Measurements from ENCODE around the gene LOXHD1.

LOXHD1 gene

DNA sequence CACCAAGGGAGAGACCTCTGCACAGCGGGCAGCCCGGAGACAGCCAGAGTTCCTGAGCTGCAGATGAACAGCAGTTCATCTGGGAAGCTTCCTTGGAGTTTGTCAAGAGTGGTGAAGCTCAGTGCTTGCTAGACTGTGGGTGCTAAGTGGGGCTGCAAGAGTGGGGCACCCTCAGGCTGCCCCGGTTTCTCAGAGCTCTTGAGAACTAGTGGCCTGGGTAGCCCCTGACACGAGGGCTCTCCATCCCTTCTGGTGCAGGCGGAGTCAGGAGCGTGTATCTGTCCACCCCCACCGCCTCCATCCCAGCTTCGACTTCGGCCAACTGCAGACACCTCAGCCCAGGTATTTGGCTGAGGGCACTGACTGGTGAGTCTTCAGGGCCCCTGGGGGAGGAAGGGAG, 222.0 kb downstream of the LOXHD1 start:
- no peak overlapping the region for H3K4me3 ChIP-seq (ENCODE audit: low read length)
- DNase-seq (ENCODE audit: low read depth, low spot score) = no peak

GRCh38 chr18:46434629-46435028, 222.4 kb downstream of the LOXHD1 start:
- H3K4me3 ChIP-seq (ENCODE audit: low read length) = no peak overlapping the region
- no peak for DNase-seq (ENCODE audit: low read depth, low spot score)

DNA sequence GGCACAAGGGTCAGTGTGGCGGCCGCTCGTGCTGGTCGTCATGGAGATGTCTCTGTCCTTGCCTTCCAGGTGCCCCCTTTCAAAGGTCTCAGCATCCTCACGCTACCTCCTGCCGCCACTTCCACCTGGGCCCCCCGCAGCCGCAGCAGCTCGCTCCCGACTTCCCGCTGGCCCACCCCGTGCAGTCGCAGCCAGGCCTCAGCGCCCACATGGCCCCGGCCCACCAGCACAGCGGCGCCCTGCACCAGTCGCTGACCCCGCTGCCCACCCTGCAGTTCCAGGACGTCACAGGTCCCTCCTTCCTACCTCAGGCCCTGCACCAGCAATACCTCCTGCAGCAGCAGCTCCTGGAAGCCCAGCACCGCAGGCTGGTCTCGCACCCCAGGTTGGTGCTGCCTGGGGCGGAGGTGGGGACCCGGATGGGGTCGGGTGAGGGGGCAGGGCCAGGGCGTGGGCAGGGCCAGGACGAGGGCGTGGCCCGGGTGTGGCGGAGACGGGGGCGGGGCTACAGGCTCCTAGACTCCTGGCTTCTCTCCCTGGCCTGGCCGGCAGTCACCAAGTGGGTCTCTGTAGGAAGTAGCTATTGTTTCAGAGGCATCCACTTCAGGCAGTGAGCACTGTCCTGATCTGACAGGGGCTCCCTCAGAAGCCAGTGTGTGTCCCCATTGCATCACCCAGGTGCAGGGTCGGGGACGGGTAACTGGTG, 223.7 kb downstream of the LOXHD1 start:
- no peak for DNase-seq (ENCODE audit: low read depth, low spot score)
- H3K4me3 ChIP-seq (ENCODE audit: low read length) = no peak overlapping the region

GRCh38 chr18:46431522-46432171, 225.4 kb downstream of the LOXHD1 start:
- no peak overlapping the region for H3K4me3 ChIP-seq (ENCODE audit: low read length)
- DNase-seq (ENCODE audit: low read depth, low spot score) = no peak

DNA sequence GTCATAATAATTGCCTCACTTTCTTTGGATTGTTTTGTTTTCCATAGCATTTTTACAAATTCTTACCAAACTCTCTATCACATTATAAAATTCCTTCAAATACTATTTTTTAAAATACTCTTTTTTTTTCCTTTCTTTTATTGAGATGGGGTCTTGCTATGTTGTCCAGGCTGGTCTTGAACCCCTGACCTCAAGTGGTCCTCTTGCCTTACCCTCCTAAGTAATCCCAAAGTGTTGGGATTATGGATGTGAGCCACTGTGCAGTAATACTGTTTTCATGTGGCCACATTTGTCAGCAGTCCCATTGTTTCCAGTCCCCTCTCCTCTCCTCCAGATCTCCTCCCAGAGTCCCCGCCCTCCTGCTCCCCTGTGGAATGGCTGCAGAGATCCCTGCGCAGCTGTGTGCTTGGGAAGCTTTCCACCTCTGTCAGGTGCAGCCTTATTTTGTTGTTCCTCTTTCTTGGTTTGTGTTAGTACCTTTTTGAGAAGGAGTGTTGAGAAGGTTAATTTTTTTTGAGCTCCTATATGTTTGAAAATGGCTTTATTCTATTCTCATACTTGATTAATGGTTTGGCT, 227.3 kb downstream of the LOXHD1 start:
- DNase-seq (ENCODE audit: low read depth, low spot score) = no peak
- no peak overlapping the region for H3K4me3 ChIP-seq (ENCODE audit: low read length)

DNA sequence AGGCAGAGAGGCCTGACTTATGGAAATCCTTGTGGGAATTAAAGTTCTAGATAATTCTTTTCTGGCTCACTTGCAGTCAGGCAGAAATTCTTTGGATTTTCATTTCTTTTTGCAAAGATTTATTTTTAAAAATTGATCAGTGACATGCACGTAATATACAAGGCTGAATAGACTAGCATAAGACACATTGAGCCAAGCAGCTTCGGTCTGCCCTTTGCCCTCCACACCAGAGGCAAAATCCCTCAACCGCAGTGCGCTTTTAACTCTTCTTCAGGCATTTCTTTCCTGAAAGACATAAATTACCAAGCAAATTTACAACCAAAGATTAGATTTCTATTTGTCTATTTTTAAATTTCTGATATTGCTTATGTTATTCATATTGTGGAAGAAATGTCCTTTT, 227.9 kb downstream of the LOXHD1 start:
- no peak overlapping the region for H3K4me3 ChIP-seq (ENCODE audit: low read length)
- no peak for DNase-seq (ENCODE audit: low read depth, low spot score)

DNA sequence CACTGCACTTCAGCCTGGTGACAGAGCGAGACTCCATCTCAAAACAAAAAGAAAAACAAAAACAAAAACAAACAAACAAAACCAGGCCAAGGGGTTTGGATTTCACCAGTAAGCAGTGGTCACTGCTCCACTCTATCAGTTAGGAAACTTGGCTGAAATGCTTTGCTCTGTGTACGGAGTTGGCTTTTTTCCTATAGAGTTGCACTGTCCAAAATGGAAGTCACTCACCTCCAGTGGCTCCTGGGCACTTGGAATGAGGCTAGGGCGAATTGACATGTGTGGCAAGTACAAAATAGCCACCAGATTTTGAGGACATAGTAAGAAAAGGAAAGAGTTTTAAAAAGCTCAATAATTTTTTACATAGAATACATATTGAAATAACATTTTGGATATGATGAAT, 228.7 kb downstream of the LOXHD1 start:
- DNase-seq (ENCODE audit: low read depth, low spot score) = no peak
- H3K4me3 ChIP-seq (ENCODE audit: low read length) = no peak overlapping the region

- no peak for DNase-seq (ENCODE audit: low read depth, low spot score)
- H3K4me3 ChIP-seq (ENCODE audit: low read length) = no peak overlapping the region
Measured at GRCh38 chr18:46427216-46427995, 229.6 kb downstream of the LOXHD1 start.

Measured in Jurkat, Clone E6-1 (cell line).